GM12878 (cell line): ENCODE results near the gene PFKL. TPM values are rescaled to one million over a fixed set of nuclear protein-coding genes. Genes with fewer than 3 reads are reported as not detected.
A peak's percentile ranks its signal among the peaks of the same experiment; 100 is the strongest.

Experiments used
- ATAC-seq: fragments of 200-7000 bp; cut with Tn5 transposase; 3 replicates; pipeline ENCODE4 v1.9.1; 2020; ENCODE audit warnings: mild to moderate bottlenecking, moderate library complexity
- BruUV-seq: library from RNA; stranded (reverse); fragments of 400-500 nt; replicated peaks from 2 replicates; lab custom pipeline; 2021; lab: Mats Ljungman, UMichigan
- CTCF ChIA-PET: fragments of 300-600 bp; sonication (Branson Sonifier 250); formaldehyde crosslinking; extraction: SDS; loops from one replicate; lab custom pipeline; 2021; ENCODE audit warnings: inconsistent platforms; lab: Yijun Ruan, JAX
- POLR2A ChIA-PET: fragments of 350-600 bp; formaldehyde crosslinking; extraction: SDS; loops from one replicate; lab custom pipeline; 2021; ENCODE audit warnings: inconsistent platforms; lab: Charles Lee
- RAD21 ChIA-PET: fragments of 300-600 bp; sonication (Branson Sonifier 250); formaldehyde crosslinking; loops from one replicate; lab custom pipeline; 2023; ENCODE audit warnings: antibody characterized with exemption; ENCODE audit not compliant: unreplicated experiment; lab: Charles Lee
- SMC1A ChIA-PET: fragments of 300-600 bp; sonication (Branson Sonifier 250); formaldehyde crosslinking; loops from one replicate; lab custom pipeline; 2023; ENCODE audit not compliant: unreplicated experiment, uncharacterized antibody; lab: Charles Lee
- DNase-seq: peaks from one replicate; pipeline ENCODE4 v3.0.0-alpha.2; 2011; ENCODE audit warnings: low read depth, low spot score
- FAIRE-seq: peaks from 3 replicates; lab custom pipeline; 2011; peaks lifted over from hg19 to GRCh38; lab: Jason Lieb, UNC
- H2AFZ ChIP-seq: 2 replicates; pipeline ENCODE4 v1.6.0; 2011; ENCODE audit warnings: low read depth, low read length, control low read depth; ENCODE audit not compliant: control insufficient read depth
- H3K27ac ChIP-seq: 2 replicates; pipeline ENCODE4 v1.5.1; 2011; ENCODE audit warnings: control low read depth; ENCODE audit not compliant: control insufficient read depth, insufficient read depth
- H3K27me3 ChIP-seq, 2 experiments: replicated peaks in 1 of 2; 2 replicates each; pipeline versions ENCODE4 v1.6.0 to v1.6.1; 2011; ENCODE audit warnings: low read length in 1 of 2; ENCODE audit not compliant: control insufficient read depth in 2 of 2, insufficient read depth in 2 of 2
- H3K36me3 ChIP-seq, 2 experiments: 2 replicates each; pipeline ENCODE4 v1.5.1; 2011; ENCODE audit warnings: low read length in 1 of 2; ENCODE audit not compliant: control insufficient read depth in 2 of 2, insufficient read depth in 2 of 2
- H3K4me1 ChIP-seq: 2 replicates; pipeline ENCODE4 v1.6.1; 2011; ENCODE audit warnings: mild to moderate bottlenecking, low read length, moderate library complexity, mixed read lengths; ENCODE audit not compliant: control insufficient read depth, insufficient read depth
- H3K4me2 ChIP-seq: 2 replicates; pipeline ENCODE4 v1.6.0; 2011; ENCODE audit warnings: control low read depth; ENCODE audit not compliant: control insufficient read depth, insufficient read depth
- H3K4me3 ChIP-seq: fragments of 200-600 bp; sonication (generic); 2 replicates; pipeline ENCODE4 v1.5.1; 2016
- H3K79me2 ChIP-seq: 2 replicates; pipeline ENCODE4 v1.6.0; 2011; ENCODE audit warnings: low read length; ENCODE audit not compliant: control insufficient read depth, insufficient read depth
- H3K9ac ChIP-seq: 2 replicates; pipeline ENCODE4 v1.8.0; 2011; ENCODE audit warnings: low read length, control low read depth, mixed read lengths; ENCODE audit not compliant: control insufficient read depth, insufficient read depth
- H3K9me3 ChIP-seq: replicated peaks from 3 replicates; pipeline ENCODE4 v1.5.1; 2011; ENCODE audit warnings: mild to moderate bottlenecking, low read length; ENCODE audit not compliant: control insufficient read depth, insufficient read depth
- H4K20me1 ChIP-seq: 2 replicates; pipeline ENCODE4 v1.6.0; 2011; ENCODE audit not compliant: control insufficient read depth, insufficient read depth
- CBX5 ChIP-seq: sonication (generic); IDR thresholded peaks from 2 replicates; pipeline ENCODE4 v1.6.1; 2016; ENCODE audit warnings: low read depth, moderate library complexity, mild to moderate bottlenecking, inconsistent platforms
- CHD1 ChIP-seq: IDR thresholded peaks from 2 replicates; pipeline ENCODE4 v1.6.1; 2012; ENCODE audit warnings: low read depth, low read length, improper control_type of control experiment
- HDGF ChIP-seq: fragments of 450-650 bp; IDR thresholded peaks from 2 replicates; pipeline ENCODE4 v1.6.1; 2016; ENCODE audit warnings: antibody characterized with exemption
- KLF5 ChIP-seq: fragments of 450-650 bp; IDR thresholded peaks from 2 replicates; pipeline ENCODE4 v1.6.1; 2014; ENCODE audit warnings: mild to moderate bottlenecking; ENCODE audit not compliant: partially characterized antibody
- MYC ChIP-seq: IDR thresholded peaks from 2 replicates; pipeline ENCODE4 v1.6.1; 2011; ENCODE audit warnings: mild to moderate bottlenecking, low read length, moderate library complexity, inconsistent platforms; ENCODE audit not compliant: insufficient read depth, insufficient replicate concordance, insufficient read length, severe bottlenecking
- NR2C1 ChIP-seq: fragments of 450-650 bp; IDR thresholded peaks from 2 replicates; pipeline ENCODE4 v1.6.1; 2017; ENCODE audit warnings: antibody characterized with exemption, mild to moderate bottlenecking, moderate library complexity
- NR2F1 ChIP-seq: fragments of 450-650 bp; conservative IDR thresholded peaks from 2 replicates; pipeline ENCODE4 v1.6.1; 2017; ENCODE audit warnings: mild to moderate bottlenecking
- PAX5 ChIP-seq: IDR thresholded peaks from 2 replicates; pipeline ENCODE4 v1.6.1; 2011; ENCODE audit warnings: low read depth, low read length, borderline replicate concordance
- POLR2AphosphoS2 ChIP-seq: IDR thresholded peaks from 2 replicates; pipeline ENCODE4 v1.6.1; 2011; ENCODE audit warnings: low read depth, mild to moderate bottlenecking, low read length, improper control_type of control experiment, moderate library complexity
- STAT1 ChIP-seq: fragments of 450-650 bp; conservative IDR thresholded peaks from 2 replicates; pipeline ENCODE4 v1.6.1; 2014; ENCODE audit warnings: antibody characterized with exemption, mild to moderate bottlenecking
- TCF7 ChIP-seq: IDR thresholded peaks from 2 replicates; pipeline ENCODE4 v1.6.1; 2014; ENCODE audit warnings: antibody characterized with exemption, borderline replicate concordance
- ZNF217 ChIP-seq: fragments of 450-650 bp; IDR thresholded peaks from 2 replicates; pipeline ENCODE4 v1.6.1; 2017; ENCODE audit warnings: antibody characterized with exemption, mild to moderate bottlenecking
- ZNF274 ChIP-seq: IDR thresholded peaks from one replicate; pipeline ENCODE4 v1.8.0; 2011; ENCODE audit not compliant: insufficient read length, insufficient read depth
- WGBS: methylation state at CpG from one replicate; pipeline ENCODE4 v1.1.6; 2016; ENCODE audit warnings: low lambda C conversion rate; ENCODE audit not compliant: insufficient replicate concordance, insufficient coverage; ENCODE audit errors: missing lambda C conversion rate; 5-methylcytosine and 5-hydroxymethylcytosine counted together
- in situ Hi-C: fragments of 300-500 bp; cut with MboI; formaldehyde crosslinking; loops from 9 replicates; pipeline ENCODE4 v1.14.3; 2018; ENCODE audit warnings: mixed read lengths
- intact Hi-C: fragments of 100-400 bp; cut with micrococcal nuclease; formaldehyde crosslinking; loops from one replicate; pipeline ENCODE4 v1.14.2; 2022; ENCODE audit not compliant: unreplicated experiment
- polyA plus RNA-seq, 11 experiments: library from polyadenylated mRNA; depleted of rRNA in 4 of 11; unstranded in 6 of 11; stranded (reverse) in 5 of 11; fragments of >200 nt; fragmentation: Nextera tagmentation in 4 of 11; fragmentation: Illumina TruSeq in 1 of 11; extraction: Ambion mirVana in 4 of 11; extraction: Trizol in 1 of 11; gene quantifications; 1 replicate in 1 of 11; 2 replicates in 10 of 11; pipeline versions ENCODE4 v1.2.1 to v1.2.3, GENCODE V29; 2011 to 2016; ENCODE audit warnings: inconsistent platforms in 2 of 11, missing spikeins in 2 of 11, low read depth in 1 of 11
- total RNA-seq, 4 experiments: library from RNA; depleted of rRNA in 3 of 4; stranded (reverse); fragments of >200 nt in 3 of 4; fragmentation: Illumina TruSeq in 1 of 4; extraction: Trizol in 1 of 4; gene quantifications; 2 replicates each; pipeline versions ENCODE4 v1.2.1 to v1.2.3, GENCODE V29; 2013 to 2021

PFKL gene
- total and polyA plus RNA-seq, 10 of the 15 experiments (the other 5 are each of a cell fraction or from before 2014, with no cell fraction given) = 1.2 to 192 (median 112) TPM

DNA sequence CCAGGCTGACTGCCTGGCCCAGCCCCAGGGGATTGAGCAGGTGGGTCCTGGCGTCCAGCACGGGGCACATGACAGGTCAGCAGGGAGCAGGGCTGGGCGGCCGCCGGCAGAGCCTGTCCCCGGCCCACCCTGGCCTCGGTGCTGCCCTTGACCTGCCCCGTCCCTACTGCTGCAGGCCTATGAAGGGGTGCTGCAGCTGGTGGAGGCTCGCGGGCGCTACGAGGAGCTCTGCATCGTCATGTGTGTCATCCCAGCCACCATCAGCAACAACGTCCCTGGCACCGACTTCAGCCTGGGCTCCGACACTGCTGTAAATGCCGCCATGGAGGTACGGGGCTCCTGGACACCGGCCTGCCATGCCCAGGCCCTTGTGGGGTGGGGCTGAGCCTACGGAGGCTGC, 23.7 kb downstream of the PFKL start:
- no peak overlapping the region for H3K27ac ChIP-seq
- SMC1A ChIA-PET = interaction anchor here (0.6 kb wide), 1 partner anchor 240 kb away, joined by 3 read pairs; no protein-coding TSS in a partner anchor
- H4K20me1 ChIP-seq = no peaks in the 10 kb centered on the region
- CTCF ChIA-PET = no interaction called here
- ATAC-seq = no peak
- RAD21 ChIA-PET = no interaction called here
- no TSS peak for BruUV-seq
- H2AFZ ChIP-seq = no peak overlapping the region
- H3K4me1 ChIP-seq = no peaks in the 10 kb centered on the region
- H3K27me3 ChIP-seq = no peaks in the 10 kb centered on the region
- H3K9me3 ChIP-seq = no peaks in the 10 kb centered on the region
- TF ChIP-seq TCF7 = no peak
- no peak for TF ChIP-seq MYC
- no peak for TF ChIP-seq PAX5
- TF ChIP-seq CHD1 = no peak
- 0 out of 2 replicates have a peak, but pooled peaks have one; percentile 11 for TF ChIP-seq POLR2AphosphoS2
- POLR2A ChIA-PET = no interaction called here
- 96% methylated on average over 20 of the region's 20 CpGs for WGBS
- H3K79me2 ChIP-seq = no peaks in the 10 kb centered on the region
- intact Hi-C loops = no loop called here
- no peak overlapping the region for H3K4me2 ChIP-seq
- peaks cover 5 to 24% of the 10 kb centered on the region in 2 experiments; a peak in 3 of 4 replicates for H3K36me3 ChIP-seq
- H3K4me3 ChIP-seq = no peak overlapping the region
- no peak for DNase-seq
- in situ Hi-C loops = no loop called here
- no peak for FAIRE-seq
- H3K9ac ChIP-seq = no peak overlapping the region

- in situ Hi-C loops (no loop called here), intact Hi-C loops (no loop called here)
- Histone ChIP-seq H3K36me3 (peaks cover 3 to 24% of the 10 kb centered on the region in 2 experiments; a peak in 3 of 4 replicates), H3K4me1 (no peaks in the 10 kb centered on the region), H3K4me3 (no peak overlapping the region), H3K4me2 (no peak overlapping the region), H2AFZ (no peak overlapping the region), H3K9ac (no peak overlapping the region), H3K27me3 (no peaks in the 10 kb centered on the region), H3K27ac (no peak overlapping the region), H3K9me3 (no peaks in the 10 kb centered on the region), H3K79me2 (no peaks in the 10 kb centered on the region), H4K20me1 (no peaks in the 10 kb centered on the region)
- SMC1A ChIA-PET = no interaction called here
- POLR2A ChIA-PET = no interaction called here
- CTCF ChIA-PET = no interaction called here
- no peak for TF ChIP-seq CBX5
- 0 out of 2 replicates have a peak, but pooled peaks have one; percentile 9 for TF ChIP-seq POLR2AphosphoS2
- TF ChIP-seq HDGF = no peak
- no peak for TF ChIP-seq NR2C1
- TF ChIP-seq NR2F1 = no peak
- no peak for TF ChIP-seq ZNF217
- no peak for TF ChIP-seq KLF5
- TF ChIP-seq ZNF274 = no peak
- no peak for TF ChIP-seq STAT1
- no TSS peak for BruUV-seq
- ATAC-seq (no peak), DNase-seq (no peak), FAIRE-seq (no peak)
- 93% methylated on average over 36 of the region's 37 CpGs for WGBS
- RAD21 ChIA-PET = no interaction called here
Measured at GRCh38 chr21:44324106-44324853, 24.4 kb downstream of the PFKL start.
